RWPE2 (cell line): Measurements from ENCODE around the gene HES2.

Experiments used
- ATAC-seq: fragments of 200-7000 bp; cut with Tn5 transposase; 3 replicates; pipeline ENCODE4 v1.9.1; 2021; ENCODE audit warnings: low read depth
- DNase-seq: peaks from one replicate; pipeline ENCODE4 v3.0.0-alpha.2; 2020; ENCODE audit warnings: low spot score
- H3K27ac ChIP-seq: fragments of 450-650 bp; 2 replicates; pipeline ENCODE4 v1.5.1; 2017; ENCODE audit warnings: mild to moderate bottlenecking; ENCODE audit not compliant: poor library complexity, severe bottlenecking
- H3K27me3 ChIP-seq: fragments of 250-450 bp; sonication (Bioruptor Pico); 2 replicates; pipeline ENCODE4 v1.5.1; 2021; ENCODE audit warnings: mild to moderate bottlenecking, moderate library complexity; ENCODE audit not compliant: insufficient read depth, poor library complexity, severe bottlenecking
- H3K36me3 ChIP-seq: fragments of 250-450 bp; sonication (Bioruptor Pico); 2 replicates; pipeline ENCODE4 v1.5.1; 2020; ENCODE audit warnings: low read depth, mild to moderate bottlenecking, moderate library complexity
- H3K4me1 ChIP-seq: fragments of 250-450 bp; sonication (Bioruptor Pico); 2 replicates; pipeline ENCODE4 v1.5.1; 2021; ENCODE audit warnings: mild to moderate bottlenecking, moderate library complexity; ENCODE audit not compliant: insufficient read depth, poor library complexity, severe bottlenecking
- H3K4me3 ChIP-seq: fragments of 250-450 bp; sonication (Bioruptor Pico); 2 replicates; pipeline ENCODE4 v1.5.1; 2021; ENCODE audit warnings: mild to moderate bottlenecking, moderate library complexity; ENCODE audit not compliant: severe bottlenecking
- H3K9me3 ChIP-seq: fragments of 250-450 bp; sonication (Bioruptor Pico); 2 replicates; pipeline ENCODE4 v1.5.1; 2021; ENCODE audit warnings: mild to moderate bottlenecking, moderate library complexity; ENCODE audit not compliant: severe bottlenecking
- TF ChIP-seq, protein P1 (sequence below): fragments of 450-650 bp; IDR thresholded peaks from one replicate; pipeline ENCODE4 v1.5.1; 2017; ENCODE audit warnings: mild to moderate bottlenecking, moderate library complexity; ENCODE audit not compliant: poor library complexity, severe bottlenecking

Gene HES2

GRCh38 chr1:6424619-6425593 is 5.2 kb upstream of the HES2 start, which contains the start of gene ESPN:
ESPN (plus strand) TSS chr1:6424776; CDS start chr1:6424956, 180 bp downstream.
- Histone ChIP-seq H3K36me3 (no peaks in the 10 kb centered on the region), H3K4me3 (peak within 1 kb of the TSS; percentile 18), H3K9me3 (no peaks in the 10 kb centered on the region), H3K4me1 (peaks cover 14% of the 10 kb centered on the region), H3K27me3 (peaks cover 6% of the 10 kb centered on the region), H3K27ac (peak within 1 kb of the TSS; percentile 47)
- TF ChIP-seq, protein P1, sequence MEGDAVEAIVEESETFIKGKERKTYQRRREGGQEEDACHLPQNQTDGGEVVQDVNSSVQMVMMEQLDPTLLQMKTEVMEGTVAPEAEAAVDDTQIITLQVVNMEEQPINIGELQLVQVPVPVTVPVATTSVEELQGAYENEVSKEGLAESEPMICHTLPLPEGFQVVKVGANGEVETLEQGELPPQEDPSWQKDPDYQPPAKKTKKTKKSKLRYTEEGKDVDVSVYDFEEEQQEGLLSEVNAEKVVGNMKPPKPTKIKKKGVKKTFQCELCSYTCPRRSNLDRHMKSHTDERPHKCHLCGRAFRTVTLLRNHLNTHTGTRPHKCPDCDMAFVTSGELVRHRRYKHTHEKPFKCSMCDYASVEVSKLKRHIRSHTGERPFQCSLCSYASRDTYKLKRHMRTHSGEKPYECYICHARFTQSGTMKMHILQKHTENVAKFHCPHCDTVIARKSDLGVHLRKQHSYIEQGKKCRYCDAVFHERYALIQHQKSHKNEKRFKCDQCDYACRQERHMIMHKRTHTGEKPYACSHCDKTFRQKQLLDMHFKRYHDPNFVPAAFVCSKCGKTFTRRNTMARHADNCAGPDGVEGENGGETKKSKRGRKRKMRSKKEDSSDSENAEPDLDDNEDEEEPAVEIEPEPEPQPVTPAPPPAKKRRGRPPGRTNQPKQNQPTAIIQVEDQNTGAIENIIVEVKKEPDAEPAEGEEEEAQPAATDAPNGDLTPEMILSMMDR, result no peak
- DNase-seq (peak; percentile 66), ATAC-seq (no peak)

- ATAC-seq (no peak), DNase-seq (peak; percentile 57)
- Histone ChIP-seq H3K36me3 (no peaks in the 10 kb centered on the region), H3K4me1 (peaks cover 14% of the 10 kb centered on the region), H3K4me3 (no peak overlapping the region), H3K9me3 (no peaks in the 10 kb centered on the region), H3K27ac (peak overlapping the region; percentile 47), H3K27me3 (peaks cover 6% of the 10 kb centered on the region)
- TF ChIP-seq, protein P1, result no peak
Measured at GRCh38 chr1:6424000-6424565, 4.4 kb upstream of the HES2 start.

DNA sequence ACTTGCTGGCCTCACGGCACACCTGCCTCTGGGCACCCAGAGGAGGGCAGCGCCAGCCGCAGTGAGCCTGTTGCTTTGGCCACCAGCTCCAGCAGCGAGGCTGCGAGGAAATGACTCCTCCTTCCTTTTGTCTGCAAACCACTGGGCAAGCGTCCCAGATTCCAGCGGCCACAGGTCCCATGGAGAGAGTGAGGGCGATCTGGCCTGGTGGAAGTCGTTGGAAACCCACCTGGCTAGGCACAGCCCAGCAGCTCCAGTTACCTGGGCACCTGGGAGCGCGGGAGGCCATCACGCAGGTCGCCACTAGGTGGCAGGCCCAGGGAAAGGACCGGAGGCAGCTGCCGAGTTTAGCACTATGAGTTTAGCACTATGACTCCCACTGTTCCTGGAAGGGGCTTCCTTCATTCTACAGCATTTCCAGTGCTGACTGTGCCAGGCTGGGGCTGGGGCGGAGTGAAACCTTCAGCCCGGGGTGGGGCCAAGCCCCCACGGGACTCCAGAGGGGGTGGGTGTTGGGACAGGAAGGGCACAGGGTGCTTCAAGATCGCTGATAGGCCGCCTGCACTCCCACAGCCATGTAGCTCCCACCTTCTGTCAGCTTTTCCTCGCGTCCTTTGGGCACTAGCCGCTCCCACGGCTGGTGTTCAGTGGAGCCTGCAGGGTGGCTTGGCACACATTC is 3.7 kb upstream of the HES2 start:
- peak overlapping the region; percentile 47 for H3K27ac ChIP-seq
- H3K4me3 ChIP-seq, result no peak overlapping the region
- no peaks in the 10 kb centered on the region for H3K9me3 ChIP-seq
- peaks cover 14% of the 10 kb centered on the region for H3K4me1 ChIP-seq
- ATAC-seq (peak; percentile 64), DNase-seq (peak; percentile 88)
- H3K27me3 ChIP-seq, result peaks cover 6% of the 10 kb centered on the region
- H3K36me3 ChIP-seq, result no peaks in the 10 kb centered on the region
- TF ChIP-seq, protein P1, result peak; percentile 91

DNA sequence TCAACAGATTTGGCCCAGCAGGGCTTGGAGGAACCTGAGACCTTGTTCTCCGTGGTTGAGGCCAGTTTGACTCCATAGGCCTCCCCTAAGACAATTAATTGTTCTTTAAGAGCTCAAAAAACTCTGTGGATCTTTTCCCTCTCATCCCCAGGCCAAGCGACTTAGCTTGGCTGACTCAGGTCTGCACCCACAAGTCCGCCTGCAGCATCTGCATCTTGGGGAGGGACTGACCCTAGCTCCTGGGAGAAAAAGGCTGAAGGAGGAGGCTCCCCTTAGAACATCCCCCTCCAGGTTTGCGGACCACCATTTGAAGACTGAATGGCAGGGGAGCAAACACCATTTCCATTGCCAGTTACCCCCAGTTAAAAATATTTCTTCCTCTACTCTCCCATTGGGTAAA is 1.5 kb upstream of the HES2 start:
- Histone ChIP-seq H3K36me3 (no peaks in the 10 kb centered on the region), H3K4me3 (no peak overlapping the region), H3K9me3 (no peaks in the 10 kb centered on the region), H3K4me1 (peaks cover 17% of the 10 kb centered on the region), H3K27ac (no peak overlapping the region), H3K27me3 (peaks cover 6% of the 10 kb centered on the region)
- ATAC-seq (no peak), DNase-seq (no peak)
- TF ChIP-seq, protein P1, result no peak
